HCEC 1CT (cell line): ENCODE data around the gene WDR20.
A peak's percentile ranks its signal among the peaks of the same experiment; 100 is the strongest.
"Not testable (repeated sequence)": the region's sequence is repeated elsewhere in the genome, so short reads cannot be mapped to it uniquely, and the experiment has no call there.

Experiments
- DNase-seq: peaks from one replicate; pipeline ENCODE4 v3.0.0-alpha.2; 2017

Gene WDR20, protein sequence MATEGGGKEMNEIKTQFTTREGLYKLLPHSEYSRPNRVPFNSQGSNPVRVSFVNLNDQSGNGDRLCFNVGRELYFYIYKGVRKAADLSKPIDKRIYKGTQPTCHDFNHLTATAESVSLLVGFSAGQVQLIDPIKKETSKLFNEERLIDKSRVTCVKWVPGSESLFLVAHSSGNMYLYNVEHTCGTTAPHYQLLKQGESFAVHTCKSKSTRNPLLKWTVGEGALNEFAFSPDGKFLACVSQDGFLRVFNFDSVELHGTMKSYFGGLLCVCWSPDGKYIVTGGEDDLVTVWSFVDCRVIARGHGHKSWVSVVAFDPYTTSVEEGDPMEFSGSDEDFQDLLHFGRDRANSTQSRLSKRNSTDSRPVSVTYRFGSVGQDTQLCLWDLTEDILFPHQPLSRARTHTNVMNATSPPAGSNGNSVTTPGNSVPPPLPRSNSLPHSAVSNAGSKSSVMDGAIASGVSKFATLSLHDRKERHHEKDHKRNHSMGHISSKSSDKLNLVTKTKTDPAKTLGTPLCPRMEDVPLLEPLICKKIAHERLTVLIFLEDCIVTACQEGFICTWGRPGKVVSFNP

GRCh38 chr14:102139286-102140026 is at the start of gene WDR20:
Gene WDR20 (plus strand): TSS chr14:102139897. CDS start chr14:102139924, 27 bp downstream.
- DNase-seq = peak; percentile 93

- DNase-seq = no peak
Measured at GRCh38 chr14:102090713-102091112, 49.0 kb upstream of the WDR20 start.

DNA sequence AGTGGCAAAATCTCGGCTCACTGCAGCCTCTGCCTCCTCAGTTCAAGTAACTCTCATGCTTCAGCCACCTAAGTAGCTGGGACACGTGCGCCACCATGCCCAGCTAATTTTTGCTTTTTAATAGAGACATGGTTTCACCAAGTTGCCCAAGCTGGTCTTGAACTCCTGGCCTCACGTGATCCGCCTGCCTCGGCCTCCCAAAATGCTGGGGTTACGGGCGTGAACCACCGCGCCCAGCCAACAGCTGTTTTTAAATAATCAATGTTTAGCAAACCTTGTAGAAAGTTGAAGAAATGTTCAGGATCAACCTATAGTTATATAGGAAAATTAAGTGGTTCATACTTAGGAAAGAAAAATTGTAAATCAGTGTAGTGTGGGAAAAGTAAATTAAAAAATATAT is 46.9 kb upstream of the WDR20 start:
- DNase-seq = no peak

DNA sequence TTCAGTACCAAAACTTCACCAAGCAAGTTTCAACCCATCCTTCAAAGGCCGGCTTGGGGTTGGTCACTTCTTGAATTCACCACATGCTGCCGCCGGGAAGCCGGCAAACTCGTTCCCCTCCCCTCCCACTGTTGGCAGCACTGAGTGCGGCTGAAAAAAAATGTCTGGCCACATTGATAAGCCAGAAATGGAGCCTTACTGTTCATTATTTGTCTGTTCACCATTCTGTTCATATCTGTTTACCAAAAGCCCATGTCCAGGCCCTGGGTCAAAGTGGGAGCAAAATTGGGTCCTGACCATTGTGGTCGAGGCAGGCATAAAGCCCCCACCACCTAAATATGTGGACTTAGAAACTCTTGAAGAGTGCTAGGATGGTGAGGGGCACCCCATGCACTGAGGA is 45.6 kb upstream of the WDR20 start:
- DNase-seq = no peak

- peak; percentile 30 for DNase-seq
Measured at GRCh38 chr14:102095231-102095870, 44.3 kb upstream of the WDR20 start.

- DNase-seq = no peak
Measured at GRCh38 chr14:102095871-102096568, 43.7 kb upstream of the WDR20 start.

DNA sequence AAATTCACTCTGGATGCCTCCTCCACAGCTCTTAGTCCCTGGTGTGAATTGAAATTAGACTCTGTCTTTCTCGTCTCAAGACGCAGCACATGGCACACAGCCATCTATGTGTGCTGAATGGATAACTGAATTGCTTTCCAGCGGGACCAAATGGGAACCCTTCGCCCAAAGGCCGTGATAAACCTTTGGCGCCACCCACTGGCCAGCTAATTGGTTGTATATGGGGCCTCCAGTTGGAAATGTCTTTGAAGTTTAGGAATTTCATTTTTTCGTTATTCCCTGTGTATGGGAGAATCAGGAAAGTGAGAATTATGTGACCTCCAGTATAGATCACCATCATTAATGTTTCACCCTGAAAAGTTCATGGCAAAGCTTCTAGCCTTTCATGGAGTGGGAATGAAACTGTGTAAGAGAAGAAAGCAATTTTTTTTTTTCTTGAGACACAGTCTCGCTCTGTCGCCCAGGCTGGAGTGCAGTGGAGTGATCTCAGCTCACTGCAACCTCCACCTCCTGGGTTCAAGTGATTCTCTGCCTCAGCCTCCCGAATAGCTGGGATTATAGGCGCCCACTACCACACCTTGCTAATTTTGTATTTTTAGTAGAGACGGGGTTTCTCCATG is 43.0 kb upstream of the WDR20 start:
- DNase-seq = peak; percentile 66

- DNase-seq = no peak
Measured at GRCh38 chr14:102097441-102098135, 42.1 kb upstream of the WDR20 start.

DNA sequence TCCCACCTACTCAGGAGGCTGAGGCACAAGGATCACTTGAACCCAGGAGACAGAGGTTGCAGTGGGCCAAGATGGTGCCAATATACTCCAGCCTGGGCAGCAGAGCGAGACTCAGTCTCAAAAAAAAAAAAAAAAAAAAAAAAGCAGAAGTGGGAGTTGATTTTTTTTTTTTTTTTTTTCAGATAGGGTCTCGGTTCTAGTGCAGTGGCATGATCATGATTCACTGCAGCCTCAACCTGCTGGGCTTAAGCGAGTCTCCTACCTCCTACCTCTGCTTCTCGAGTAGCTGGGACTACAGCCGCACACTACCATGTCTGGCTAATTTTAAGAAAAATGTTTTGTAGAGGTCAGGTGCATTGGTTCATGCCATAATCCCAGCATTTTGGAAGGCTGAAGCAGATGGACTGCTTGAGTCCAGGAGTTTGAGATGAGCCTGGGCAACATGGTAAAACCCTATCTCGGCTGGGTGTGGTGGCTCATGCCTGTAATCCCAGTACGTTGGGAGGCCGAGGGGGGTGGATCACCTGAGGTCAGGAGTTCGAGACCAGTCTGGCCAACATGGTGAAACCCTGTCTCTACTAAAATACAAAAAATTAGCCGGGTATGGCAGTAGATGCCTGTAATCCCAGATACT is 36.5 kb upstream of the WDR20 start:
- no peak for DNase-seq

DNA sequence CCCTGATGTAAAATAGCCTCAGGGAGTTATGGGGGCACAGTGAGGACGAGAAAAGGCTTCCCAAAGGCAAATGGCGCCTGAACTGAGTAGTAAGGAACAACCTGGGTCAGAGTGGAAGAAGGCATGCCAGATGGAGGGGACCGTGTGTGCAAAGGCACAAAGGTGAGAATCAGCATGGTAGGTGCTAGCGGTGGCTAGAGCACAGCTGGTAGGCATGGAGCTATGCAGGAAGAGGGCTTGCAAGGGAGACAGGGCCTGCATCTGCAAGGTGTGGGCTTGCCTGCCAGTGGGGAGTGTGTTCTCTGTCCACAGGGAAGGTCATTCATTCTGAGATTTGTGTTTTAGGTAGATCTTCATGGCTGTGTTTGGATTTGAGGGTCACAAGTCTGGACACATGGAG is 34.3 kb upstream of the WDR20 start:
- DNase-seq = no peak

DNA sequence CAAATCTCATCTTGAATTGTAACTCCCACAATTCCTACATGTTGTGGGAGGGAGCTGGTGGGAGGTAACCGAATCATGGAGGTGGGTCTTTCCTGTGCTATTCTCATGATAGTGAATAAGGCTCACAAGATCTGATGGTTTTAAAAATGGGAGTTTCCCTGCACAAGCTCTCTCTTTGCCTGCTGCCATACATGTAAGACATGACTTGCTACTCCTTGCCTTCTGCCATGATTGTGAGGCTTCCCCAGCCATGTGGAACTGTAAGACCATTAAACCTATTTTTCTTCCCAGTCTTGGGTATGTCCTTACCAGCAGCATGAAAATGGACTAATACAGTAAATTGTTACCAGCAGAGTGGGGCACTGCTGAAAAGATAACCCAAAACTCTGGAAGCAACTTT is 30.4 kb upstream of the WDR20 start:
- not testable (repeated sequence) for DNase-seq

- DNase-seq = no peak
Measured at GRCh38 chr14:102111101-102111500, 28.6 kb upstream of the WDR20 start.

GRCh38 chr14:102116361-102117180 is 23.1 kb upstream of the WDR20 start:
- no peak for DNase-seq

DNA sequence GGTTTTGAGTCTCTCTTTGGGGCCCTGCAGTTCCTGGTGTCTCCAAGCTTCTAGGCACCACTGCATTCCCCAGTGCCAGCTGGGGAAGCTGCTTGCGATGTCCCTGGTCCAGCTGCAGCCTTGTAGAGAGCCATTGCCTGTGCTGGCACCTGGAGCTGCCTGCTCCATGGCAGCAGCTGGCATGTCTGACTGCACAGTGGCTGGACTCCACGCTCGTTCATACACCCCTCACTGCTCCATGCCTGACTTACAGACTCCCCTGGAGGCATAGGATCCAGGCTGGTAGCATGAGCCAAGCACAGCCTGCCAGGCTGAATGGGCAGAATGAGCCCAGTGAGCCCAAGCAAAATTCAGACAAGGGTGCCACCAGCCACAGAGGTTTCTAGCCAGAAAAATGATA is 21.8 kb upstream of the WDR20 start:
- DNase-seq = no peak

DNA sequence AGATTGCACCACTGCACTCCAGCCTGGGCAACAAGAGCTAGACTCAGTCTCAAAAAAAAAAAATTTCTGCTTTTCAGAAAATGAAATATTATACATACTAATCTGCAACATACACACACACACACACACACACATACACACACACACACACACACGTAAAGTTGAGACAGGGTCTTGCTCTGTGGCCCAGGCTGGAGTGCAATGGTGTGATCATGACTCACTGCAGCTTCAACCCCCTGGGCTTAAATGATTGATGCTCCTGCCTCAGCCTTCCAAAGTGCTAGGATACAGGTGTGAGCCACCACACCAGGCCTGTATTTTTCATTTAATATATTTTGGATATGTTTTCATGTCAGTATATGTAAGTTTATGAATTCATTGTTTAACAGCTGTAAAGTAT is 18.8 kb upstream of the WDR20 start:
- DNase-seq = no peak

DNA sequence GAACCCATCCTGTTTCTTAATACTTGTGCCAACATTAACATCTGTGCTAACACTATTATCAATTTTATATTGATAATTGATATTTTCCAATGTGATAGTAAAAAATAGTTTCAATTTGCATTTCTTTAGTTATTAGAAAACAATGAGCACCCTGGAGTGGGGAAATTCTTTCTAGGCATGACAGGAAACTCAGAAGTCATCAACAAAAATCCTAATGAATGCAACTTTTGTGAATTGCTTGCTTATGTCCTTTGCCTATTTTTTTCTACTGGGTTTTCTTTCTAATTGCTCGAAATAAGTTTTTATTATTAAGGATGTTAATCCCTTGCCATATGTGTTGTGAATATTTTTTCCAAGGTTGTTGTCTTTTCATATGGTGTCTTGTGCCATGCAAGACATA is 18.1 kb upstream of the WDR20 start:
- DNase-seq = no peak

GRCh38 chr14:102124419-102124818 is 15.3 kb upstream of the WDR20 start:
- DNase-seq = no peak

DNA sequence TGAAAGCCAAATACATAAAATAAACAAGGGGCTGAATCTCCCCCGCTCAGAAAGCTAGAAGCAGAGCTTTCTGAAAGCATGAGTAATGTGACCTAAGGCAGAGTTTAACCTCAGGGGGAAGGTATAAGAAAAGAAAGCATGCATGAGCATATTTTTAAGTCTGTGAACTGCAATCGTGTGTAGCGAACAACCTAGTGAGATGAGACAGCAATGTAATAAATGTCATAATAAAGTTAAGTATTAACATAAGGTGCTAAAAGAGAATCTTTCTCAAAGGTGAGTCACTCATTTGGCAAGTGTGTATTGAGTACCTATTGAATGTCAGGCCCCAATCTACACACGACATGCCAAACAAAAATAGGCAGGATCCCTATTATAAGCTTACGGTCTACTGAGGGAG is 14.2 kb upstream of the WDR20 start:
- no peak for DNase-seq

GRCh38 chr14:102126807-102127455 is 12.8 kb upstream of the WDR20 start:
- DNase-seq = no peak

GRCh38 chr14:102131741-102132140 is 8.0 kb upstream of the WDR20 start:
- DNase-seq = no peak
